ENCODE data around the gene ELL3. TPM values are rescaled to one million over a fixed set of nuclear protein-coding genes. Genes with fewer than 3 reads are reported as not detected.

Gene ELL3
- total RNA-seq, 1 experiment from 2014 or later = 35.8 TPM

Small RNAs within 50 kb of the gene (microRNA-seq; reads per million reads assigned to microRNA genes)
- not detected for gene MIR1282 (ENCODE audit: unreplicated experiment)

Other genes with a start within 250 kb of the ELL3 start
- 19.8 and 24.9 TPM in 2 replicates for gene PPIP5K1, start 186.8 kb downstream of the ELL3 start, total RNA-seq (2014; rRNA removed)
- gene CKMT1B, start 182.9 kb downstream of the ELL3 start, total RNA-seq (2014; rRNA removed) = 6.1 and 8.7 TPM in 2 replicates
- 0.22 and 0.46 TPM in 2 replicates for gene STRC, start 158.2 kb downstream of the ELL3 start, total RNA-seq (2014; rRNA removed)
- 0.55 and 4.0 TPM in 2 replicates for gene CATSPER2, start 128.1 kb downstream of the ELL3 start, total RNA-seq (2014; rRNA removed)
- gene CKMT1A, start 83.1 kb downstream of the ELL3 start, total RNA-seq (2014; rRNA removed) = 1.7 and 4.4 TPM in 2 replicates
- 187 and 210 TPM in 2 replicates for gene PDIA3, start 30.5 kb downstream of the ELL3 start, total RNA-seq (2014; rRNA removed)
- gene SERF2, start 15.4 kb upstream of the ELL3 start, total RNA-seq (2014; rRNA removed) = 665 and 756 TPM in 2 replicates
- gene SERINC4, start 23.3 kb upstream of the ELL3 start, total RNA-seq (2014; rRNA removed) = not detected in 2 replicates
- 22.8 and 29.4 TPM in 2 replicates for gene HYPK, start 23.6 kb upstream of the ELL3 start, total RNA-seq (2014; rRNA removed)
- gene MFAP1, start 47.7 kb upstream of the ELL3 start, total RNA-seq (2014; rRNA removed) = 18.5 and 18.6 TPM in 2 replicates
- 29.0 and 29.7 TPM in 2 replicates for gene WDR76, start 50.0 kb upstream of the ELL3 start, total RNA-seq (2014; rRNA removed)

Data from PC-3 (cell line).